ENCODE data around the gene EMC9.
A peak's percentile ranks its signal among the peaks of the same experiment; 100 is the strongest.

The EMC9 gene

GRCh38 chr14:24141097-24141880 is at the start of gene EMC9:
Gene EMC9 (minus strand): TSS chr14:24141591. CDS start chr14:24141304, 287 bp downstream.
- DNase-seq: peak; percentile 99

- DNase-seq: no peak
Measured at GRCh38 chr14:24190416-24190815, 49.0 kb upstream of the EMC9 start.

DNA sequence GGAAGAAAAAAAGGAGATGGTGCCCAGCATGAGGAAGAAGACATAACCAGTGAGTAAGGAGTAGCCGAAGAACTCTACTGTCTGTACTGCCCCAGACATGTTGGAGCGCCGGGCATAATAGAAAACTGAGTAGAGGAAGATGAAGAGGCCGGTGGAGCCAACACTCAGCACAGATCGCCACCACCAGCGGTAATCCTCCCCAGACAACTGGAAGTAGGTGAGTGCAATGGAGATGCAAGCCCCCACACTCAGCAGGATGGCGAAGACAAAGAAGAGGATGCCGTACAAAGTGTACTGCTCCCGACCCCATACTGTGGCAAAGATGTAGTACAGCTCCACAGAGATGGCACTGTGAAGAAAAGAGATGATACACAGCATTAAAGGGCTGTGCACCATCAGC is 48.1 kb upstream of the EMC9 start:
- DNase-seq: no peak

GRCh38 chr14:24189059-24189375 is 47.6 kb upstream of the EMC9 start:
- no peak for DNase-seq

GRCh38 chr14:24188251-24189058 is 47.1 kb upstream of the EMC9 start, which contains the start of gene IPO4:
Gene IPO4 (minus strand): TSS chr14:24188816. CDS start chr14:24188787, 29 bp downstream.
- peak; percentile 98 for DNase-seq

- no peak for DNase-seq
Measured at GRCh38 chr14:24187539-24187915, 46.1 kb upstream of the EMC9 start.

- no peak for DNase-seq
Measured at GRCh38 chr14:24186831-24187538, 45.6 kb upstream of the EMC9 start.

DNA sequence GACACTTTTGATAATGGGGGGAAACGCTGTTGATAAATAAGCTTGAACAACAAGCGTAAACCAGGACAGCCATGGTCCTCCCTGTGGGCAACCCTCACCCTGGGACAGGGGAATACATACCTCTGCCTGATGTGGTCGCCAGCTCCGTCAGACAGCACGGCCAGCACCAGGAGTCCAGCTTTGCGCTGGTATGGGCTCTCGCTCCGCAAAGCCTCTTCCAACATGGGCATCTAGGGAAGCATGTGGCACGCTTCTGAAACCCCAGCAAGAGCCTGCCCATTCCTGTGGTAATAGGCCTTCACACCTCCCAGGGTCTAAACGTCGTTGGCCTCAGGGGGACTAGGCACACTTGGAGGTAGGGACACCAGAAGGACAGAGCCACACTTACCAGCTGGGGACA is 44.4 kb upstream of the EMC9 start:
- no peak for DNase-seq

- DNase-seq: no peak
Measured at GRCh38 chr14:24185026-24185425, 43.6 kb upstream of the EMC9 start.

- DNase-seq: no peak
Measured at GRCh38 chr14:24184104-24184970, 42.9 kb upstream of the EMC9 start.

DNA sequence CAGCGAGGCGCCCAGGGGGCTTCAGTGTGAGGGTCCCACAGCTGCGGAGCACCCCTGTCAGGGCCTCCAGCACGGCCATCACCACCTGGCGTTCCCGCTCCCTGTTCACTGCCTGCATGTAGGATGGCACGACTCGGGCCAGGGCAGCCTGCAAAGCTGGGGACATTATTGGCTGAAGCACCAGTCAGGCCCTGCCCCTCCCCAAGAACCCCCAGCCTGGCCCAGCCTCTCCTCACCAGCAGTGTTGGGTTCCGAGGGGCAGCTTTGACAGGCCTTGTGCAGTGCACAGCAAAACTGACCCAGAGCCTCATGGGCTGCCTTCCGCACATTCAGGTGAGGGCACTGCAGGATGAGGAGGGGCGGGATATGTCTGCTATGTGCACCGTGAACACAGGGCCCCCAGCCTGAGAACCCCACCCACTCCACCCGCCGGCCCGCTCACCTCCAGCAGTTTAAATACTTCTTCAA is 41.7 kb upstream of the EMC9 start:
- no peak for DNase-seq

DNA sequence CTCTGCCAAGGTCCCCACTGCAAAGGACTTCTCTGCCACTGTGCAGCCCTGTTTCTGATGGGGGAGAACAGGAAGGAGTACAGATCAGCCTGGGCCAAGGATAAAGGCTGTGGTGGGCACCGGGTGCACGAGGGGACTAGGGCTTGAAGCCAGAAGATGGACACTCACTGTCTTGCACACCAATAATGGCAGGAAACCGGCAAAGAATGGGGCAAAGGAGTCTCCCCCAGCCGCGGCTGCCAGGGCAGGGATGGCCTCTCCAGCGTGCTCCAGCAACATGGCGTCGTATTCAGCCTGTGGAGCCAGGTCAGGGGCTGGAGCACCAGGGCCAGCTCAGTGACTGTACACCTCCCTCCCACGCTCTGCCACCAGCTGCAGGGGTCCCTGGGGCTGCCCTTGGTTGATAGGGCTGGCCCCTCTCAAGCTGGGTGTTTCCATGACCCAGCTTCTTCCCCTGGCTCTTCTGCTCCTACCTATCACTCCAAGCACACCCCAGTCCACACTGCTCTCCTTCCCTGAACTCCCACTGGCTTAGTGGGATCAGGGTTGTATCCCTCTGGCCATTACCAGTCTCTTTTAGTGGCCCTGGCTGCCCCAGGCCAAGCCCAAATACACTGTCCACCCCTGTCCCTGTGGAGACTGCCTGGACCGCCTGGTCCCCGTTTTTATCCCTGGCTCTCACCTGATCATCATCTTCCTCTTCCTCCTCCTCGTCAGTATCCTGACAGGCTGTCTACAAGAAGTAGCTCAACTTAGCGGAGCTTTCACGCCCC is 40.9 kb upstream of the EMC9 start:
- DNase-seq: no peak

DNA sequence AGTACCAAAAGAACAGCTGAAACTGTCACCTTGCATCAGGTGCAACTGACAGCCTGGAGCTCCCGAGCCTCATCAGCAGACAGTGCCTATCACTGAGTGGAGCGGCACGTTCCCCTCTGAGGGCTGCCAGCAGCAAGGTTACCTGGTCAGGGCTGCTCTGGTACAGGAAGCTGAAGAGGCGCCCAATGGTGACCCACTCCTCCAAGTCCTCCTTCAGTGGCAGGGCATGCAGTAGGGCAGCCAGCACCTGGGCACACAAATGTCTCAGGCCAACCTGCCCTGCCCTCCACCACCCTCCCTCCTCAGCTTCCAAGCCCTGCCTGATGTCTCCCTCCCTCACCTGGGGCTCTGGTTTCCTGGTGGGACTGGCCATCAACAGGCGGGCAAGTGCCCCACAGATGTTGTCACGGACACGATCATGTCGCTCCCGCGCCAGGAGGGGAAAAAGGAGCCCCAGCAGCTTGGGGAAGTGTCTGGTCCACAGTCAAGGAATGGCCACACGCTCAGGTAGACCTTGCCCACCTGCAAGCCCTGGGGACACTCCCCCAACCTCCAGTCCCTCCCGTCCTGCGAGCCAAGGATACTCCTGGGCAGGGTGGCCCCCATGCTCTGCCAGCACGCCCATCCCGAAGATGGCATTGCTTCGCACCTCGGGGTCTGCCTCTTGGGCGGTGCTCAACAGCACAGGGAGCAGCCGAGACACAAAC is 40.1 kb upstream of the EMC9 start:
- no peak for DNase-seq

- peak; percentile 51 for DNase-seq
Measured at GRCh38 chr14:24179961-24180796, 38.8 kb upstream of the EMC9 start.

- DNase-seq: no peak
Measured at GRCh38 chr14:24179294-24179960, 38.0 kb upstream of the EMC9 start.

DNA sequence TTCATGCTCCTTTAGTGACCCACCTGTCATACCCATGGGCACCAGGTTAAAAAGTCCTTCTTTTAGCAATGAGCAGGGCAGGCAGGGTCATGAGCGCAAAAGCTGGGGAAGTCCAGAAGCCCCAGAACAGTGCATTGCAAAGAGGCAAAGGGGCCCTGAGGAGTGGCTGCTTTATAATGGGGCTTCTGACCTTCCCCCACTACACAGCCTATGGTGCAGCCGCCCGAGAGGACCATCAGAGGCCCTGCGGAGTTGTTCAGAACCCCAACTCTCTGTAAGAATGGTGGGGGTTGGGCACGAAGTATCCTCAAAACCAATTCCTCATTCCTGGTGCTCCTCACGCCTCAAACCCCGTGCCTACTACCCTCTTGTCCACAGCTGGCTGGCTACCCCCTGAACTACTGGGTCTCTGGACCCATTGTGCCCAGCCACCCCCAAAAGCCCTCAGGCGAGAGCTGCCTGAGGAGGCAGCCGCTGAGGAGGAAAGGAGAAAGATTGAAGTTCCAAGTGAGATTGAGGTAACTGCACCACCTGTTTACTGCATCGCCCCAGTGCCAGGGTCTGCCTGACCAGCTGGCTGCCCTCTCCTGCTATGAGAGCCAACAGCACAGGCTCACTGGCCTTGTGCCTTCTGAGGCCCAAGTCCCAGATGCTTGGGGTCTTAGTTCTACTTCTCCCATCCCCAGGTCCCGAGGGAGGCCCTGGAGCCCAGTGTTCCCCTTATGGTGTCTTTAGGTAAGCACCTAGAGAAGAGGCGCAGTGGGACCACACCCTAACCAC is 37.2 kb upstream of the EMC9 start:
- no peak for DNase-seq

- no peak for DNase-seq
Measured at GRCh38 chr14:24177891-24178290, 36.5 kb upstream of the EMC9 start.

- no peak for DNase-seq
Measured at GRCh38 chr14:24177041-24177825, 35.8 kb upstream of the EMC9 start.

All from DMS53 (cell line).